Effector memory CD4-positive, alpha-beta T cell (primary cell): Measurements from ENCODE around the gene ABR.
A peak's percentile ranks its signal among the peaks of the same experiment; 100 is the strongest.

Experiments
- DNase-seq, 3 donors: peaks; one replicate each; pipeline ENCODE4 v3.0.0-alpha.2; 2020
- H3K27ac ChIP-seq: 2 replicates; pipeline ENCODE4 v1.7.0; 2013; ENCODE audit warnings: mild to moderate bottlenecking, low read length, moderate library complexity; ENCODE audit not compliant: insufficient read depth, poor library complexity, severe bottlenecking
- H3K27me3 ChIP-seq: replicated peaks from 2 replicates; pipeline ENCODE4 v1.7.0; 2013; ENCODE audit warnings: mild to moderate bottlenecking, low read length; ENCODE audit not compliant: insufficient read depth, control insufficient read depth, poor library complexity, severe bottlenecking
- H3K36me3 ChIP-seq: 2 replicates; pipeline ENCODE4 v1.7.0; 2013; ENCODE audit warnings: mild to moderate bottlenecking, low read length, moderate library complexity; ENCODE audit not compliant: control insufficient read depth, insufficient read depth
- H3K4me1 ChIP-seq: 2 replicates; pipeline ENCODE4 v1.7.0; 2013; ENCODE audit warnings: low read length, mild to moderate bottlenecking; ENCODE audit not compliant: control insufficient read depth, insufficient read depth, poor library complexity, severe bottlenecking
- H3K4me3 ChIP-seq: 2 replicates; pipeline ENCODE4 v1.7.0; 2013; ENCODE audit warnings: low read length, low read depth, mild to moderate bottlenecking; ENCODE audit not compliant: insufficient read depth, poor library complexity, severe bottlenecking
- H3K9me3 ChIP-seq: 2 replicates; pipeline ENCODE4 v1.7.0; 2013; ENCODE audit warnings: mild to moderate bottlenecking, low read length, moderate library complexity; ENCODE audit not compliant: control insufficient read depth
- total RNA-seq, 3 donors: gene quantifications; one replicate each; lab custom pipeline; 2026; lab: John Stamatoyannopoulos, UW

ABR gene
- 97.3 to 135 (median 113) reads per million in 3 donors for total RNA-seq

DNA sequence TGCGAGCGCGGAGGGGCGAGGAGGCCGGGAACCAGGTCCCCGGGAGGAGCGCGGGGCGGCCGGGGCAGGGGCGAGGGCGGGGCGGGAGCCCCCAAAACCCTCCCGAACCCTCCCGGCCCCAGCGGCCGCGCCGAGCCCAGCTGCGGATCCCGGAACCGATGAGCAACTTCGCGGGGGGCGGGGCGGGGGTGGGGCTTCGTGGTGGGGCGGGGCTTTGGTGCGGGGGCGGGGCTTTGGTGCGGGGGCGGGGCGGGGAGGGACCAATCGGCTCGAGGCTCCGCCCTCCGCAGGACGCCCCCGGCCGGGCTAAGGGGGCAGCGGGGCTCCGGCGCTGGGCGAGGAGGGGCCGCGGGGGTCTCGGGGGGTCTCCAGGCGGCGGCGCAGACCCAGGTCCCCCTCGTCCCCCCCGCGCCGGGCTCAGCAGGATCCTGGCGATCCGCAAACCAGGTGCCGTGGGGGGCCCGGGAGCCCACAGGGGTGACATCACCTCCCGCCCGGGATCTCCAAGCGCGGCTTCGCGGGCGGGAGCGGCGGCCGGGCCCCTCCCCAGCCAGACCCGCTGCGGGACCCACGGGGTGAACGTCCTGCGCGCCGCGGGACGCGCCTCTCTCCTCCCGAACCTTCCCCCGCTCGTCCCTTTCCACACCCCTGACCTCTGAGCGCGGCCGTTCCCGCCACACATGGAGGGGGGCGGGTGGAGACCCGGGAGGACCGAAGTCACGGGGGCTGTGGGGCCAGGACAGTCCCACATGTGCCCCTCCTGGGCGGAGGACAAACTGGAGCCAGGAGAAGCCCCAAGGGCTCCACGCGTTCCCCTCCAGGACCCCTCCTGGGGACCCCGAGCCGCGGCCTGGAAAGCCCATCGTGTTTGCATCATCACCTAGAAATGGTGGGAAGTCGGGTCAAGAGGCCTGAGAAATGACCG, at the start of gene ABR:
TSS of gene ABR (minus strand) at position 164 of the 925 bp plus-strand sequence. CDS start 254 bp downstream, outside the sequence.
- H3K27ac ChIP-seq, result peak within 1 kb of the TSS; percentile 51
- H3K36me3 ChIP-seq, result no peaks in the 10 kb centered on the region
- peak within 1 kb of the TSS; percentile 80 for H3K4me3 ChIP-seq
- H3K9me3 ChIP-seq, result no peaks in the 10 kb centered on the region
- no peaks in the 10 kb centered on the region for H3K27me3 ChIP-seq
- DNase-seq, result peak; percentile 50 to 55 (median 52)
- peaks cover 6% of the 10 kb centered on the region for H3K4me1 ChIP-seq

DNA sequence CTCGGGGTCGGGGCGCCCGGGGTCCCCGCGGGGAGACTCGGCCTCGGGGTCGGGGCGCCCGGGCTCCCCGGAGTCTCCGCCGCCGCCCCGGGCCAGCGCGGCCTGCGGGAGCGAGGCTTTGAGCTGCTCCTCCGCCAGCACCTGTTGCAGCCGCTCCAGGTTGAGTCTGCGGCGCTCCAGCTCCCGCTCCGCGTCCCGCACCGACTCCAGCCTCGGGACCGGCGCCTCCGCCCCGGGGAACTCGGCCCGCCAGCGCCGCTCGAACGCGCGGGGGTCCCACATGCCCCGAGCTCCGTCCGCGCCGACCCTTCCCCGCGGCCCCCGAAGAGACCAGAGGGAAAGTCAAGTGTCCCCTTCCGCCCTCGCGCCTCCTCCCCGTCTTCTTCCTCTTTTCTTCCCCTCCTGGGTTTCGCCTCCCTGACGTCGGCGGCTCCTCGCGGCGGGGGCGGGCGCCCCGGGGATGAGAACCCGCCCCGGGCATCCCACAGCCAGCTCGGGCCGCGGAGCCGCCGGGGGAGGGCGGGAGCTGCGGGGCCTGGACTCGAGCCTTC, 49.6 kb upstream of the ABR start:
- Histone ChIP-seq H3K4me3 (peak overlapping the region; percentile 65), H3K27me3 (peaks cover 32% of the 10 kb centered on the region)
- peak; percentile 14 to 17 (median 15) for DNase-seq

DNA sequence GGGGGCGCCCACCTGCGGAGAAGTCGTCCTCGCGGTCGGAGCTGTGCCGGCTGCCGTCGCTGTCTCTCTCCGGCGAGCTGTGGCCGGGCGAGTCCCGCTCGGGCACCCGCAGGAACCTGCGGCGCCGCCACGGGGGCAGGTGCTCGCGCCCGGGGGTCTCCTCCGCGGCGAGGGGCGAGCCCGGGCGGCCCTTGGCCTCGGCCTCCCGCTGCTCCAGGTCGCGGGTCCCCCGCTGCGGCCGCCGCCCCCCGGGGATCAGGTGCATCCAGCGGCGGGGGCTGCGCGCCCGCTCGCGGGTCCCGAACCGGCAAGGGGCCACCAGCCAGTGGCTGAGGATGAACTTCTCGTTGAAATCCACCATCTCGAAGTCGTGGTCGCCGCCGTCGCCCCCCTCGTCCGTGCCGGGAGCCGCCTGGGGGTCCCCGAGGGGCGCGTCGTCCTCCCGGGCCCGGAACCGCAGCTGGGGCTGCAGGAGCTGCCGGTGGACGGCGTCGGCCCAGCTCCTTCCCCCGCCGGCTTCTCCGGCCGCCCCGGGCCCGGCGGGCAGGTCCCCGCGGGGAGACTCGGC, 49.1 kb upstream of the ABR start:
- Histone ChIP-seq H3K9me3 (no peaks in the 10 kb centered on the region), H3K4me1 (peaks cover 17% of the 10 kb centered on the region), H3K27me3 (peaks cover 29% of the 10 kb centered on the region), H3K4me3 (peak overlapping the region; percentile 25), H3K36me3 (no peaks in the 10 kb centered on the region), H3K27ac (no peak overlapping the region)
- DNase-seq, result no peak

More for the DNA sequence above, 49.6 kb upstream of the ABR start:
- H3K4me1 ChIP-seq, result peaks cover 17% of the 10 kb centered on the region
- no peaks in the 10 kb centered on the region for H3K9me3 ChIP-seq
- H3K36me3 ChIP-seq, result no peaks in the 10 kb centered on the region
- H3K27ac ChIP-seq, result no peak overlapping the region

DNA sequence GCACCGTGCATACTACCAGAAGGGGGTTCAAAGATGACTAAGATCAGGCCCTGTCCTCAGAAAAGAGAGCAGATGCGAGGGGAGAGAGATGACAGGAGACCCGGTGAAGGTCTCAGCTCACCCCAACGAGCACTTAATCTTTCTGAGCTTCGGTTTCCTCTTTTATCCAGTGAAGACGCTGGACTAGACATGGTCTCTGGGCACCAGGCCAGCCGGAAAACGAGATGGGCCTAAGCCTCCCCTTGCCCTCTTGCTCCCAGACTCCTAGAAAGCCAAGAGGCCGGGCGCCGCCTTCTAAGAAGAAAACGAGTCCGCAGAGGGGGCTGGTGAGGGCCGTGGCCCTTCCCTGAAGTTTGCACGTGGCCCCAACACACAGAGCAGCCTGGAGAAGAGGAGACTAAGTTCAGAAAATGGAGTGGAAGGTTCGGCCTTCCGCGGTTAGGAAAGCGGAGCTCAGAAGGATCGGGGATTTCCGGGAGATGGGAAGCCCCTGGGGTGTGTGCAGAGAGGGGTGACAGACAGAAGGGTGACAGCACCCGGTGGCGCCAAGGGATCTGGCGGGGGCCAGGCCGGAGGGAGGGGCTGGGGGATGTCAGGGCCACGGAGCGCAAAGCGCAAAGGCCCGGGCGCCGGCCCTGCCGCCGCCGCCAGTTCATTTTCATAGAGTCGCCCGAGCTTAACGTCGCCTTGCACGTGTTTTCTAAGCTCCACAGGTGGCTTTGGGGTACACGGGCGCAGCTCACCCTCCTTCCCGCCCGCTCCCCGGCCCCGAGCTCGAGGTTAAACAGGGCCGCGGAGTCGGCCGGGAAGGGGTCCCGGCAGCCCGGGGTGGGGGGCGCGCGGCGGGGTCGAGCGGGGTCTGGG, 48.4 kb upstream of the ABR start:
- peak in 2 of 3 donors; percentile 6 to 52 for DNase-seq
- peaks cover 17% of the 10 kb centered on the region for H3K4me1 ChIP-seq

DNA sequence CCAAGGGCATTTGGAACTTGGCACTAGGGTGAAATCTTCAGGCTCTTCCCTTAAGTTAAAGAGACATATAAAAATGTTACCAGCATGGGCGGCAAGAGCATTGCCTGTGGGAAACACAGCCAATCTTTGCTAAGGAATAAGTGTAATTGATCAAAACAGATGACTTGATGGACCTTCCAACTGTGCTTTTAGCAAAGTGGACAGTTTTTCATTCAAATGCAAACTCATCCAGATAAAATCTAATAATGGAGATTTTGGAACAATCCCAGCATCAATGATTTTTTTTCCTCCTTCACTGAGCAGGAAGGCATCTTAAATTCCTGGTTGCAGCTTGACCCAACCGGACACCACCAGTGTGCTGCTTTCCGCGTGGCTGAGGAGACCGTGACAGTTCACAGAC, 47.6 kb upstream of the ABR start:
- H3K36me3 ChIP-seq, result no peaks in the 10 kb centered on the region
- H3K4me1 ChIP-seq, result peaks cover 17% of the 10 kb centered on the region
- H3K27ac ChIP-seq, result no peak overlapping the region
- H3K4me3 ChIP-seq, result no peak overlapping the region
- DNase-seq, result no peak
- H3K9me3 ChIP-seq, result no peaks in the 10 kb centered on the region
- peaks cover 29% of the 10 kb centered on the region for H3K27me3 ChIP-seq

More for the DNA sequence above, 48.4 kb upstream of the ABR start:
- Histone ChIP-seq H3K27ac (no peak overlapping the region), H3K27me3 (peaks cover 29% of the 10 kb centered on the region), H3K9me3 (no peaks in the 10 kb centered on the region), H3K4me3 (peak overlapping the region; percentile 25), H3K36me3 (no peaks in the 10 kb centered on the region)

DNA sequence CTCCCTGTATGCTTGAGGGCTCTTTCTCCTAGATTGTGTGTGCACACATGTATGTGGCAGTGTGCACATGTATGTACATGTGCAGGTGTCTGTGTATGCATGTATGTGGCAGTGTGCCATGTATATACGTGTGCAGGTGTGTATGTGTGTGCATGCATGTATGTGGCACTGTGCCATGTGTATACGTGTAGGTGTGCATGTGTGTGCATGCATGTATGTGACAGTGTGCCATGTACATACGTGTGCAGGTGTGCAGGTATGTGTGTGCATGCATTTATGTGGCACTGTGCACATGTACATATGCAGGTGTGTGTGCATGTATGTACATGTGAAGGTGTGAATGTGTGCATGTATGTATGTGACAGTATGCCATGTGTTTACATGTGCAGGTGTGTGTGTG, 46.5 kb upstream of the ABR start:
- no peaks in the 10 kb centered on the region for H3K36me3 ChIP-seq
- H3K27me3 ChIP-seq, result peaks cover 21% of the 10 kb centered on the region
- H3K9me3 ChIP-seq, result no peaks in the 10 kb centered on the region
- H3K4me1 ChIP-seq, result peaks cover 17% of the 10 kb centered on the region
- no peak overlapping the region for H3K4me3 ChIP-seq
- DNase-seq, result no peak
- H3K27ac ChIP-seq, result no peak overlapping the region

DNA sequence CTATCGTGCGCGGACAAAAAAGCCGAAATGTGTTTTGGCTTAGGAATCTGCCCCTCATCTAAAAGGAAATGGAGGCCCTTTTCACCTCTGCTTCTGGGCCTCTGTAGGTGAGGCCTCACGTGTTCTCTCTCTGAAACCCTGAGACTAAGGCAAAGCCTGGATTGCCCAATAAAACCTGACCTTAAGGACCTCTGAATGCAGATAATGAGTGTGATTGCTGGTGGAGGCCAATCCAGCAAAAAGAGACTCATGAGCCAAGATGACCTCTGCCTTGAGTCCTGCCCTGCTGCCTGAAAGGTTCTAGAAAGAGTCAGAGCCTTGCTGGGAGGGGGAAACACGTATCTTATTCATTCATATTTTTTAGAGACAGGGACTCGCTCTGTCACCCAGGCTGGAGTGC, 44.5 kb upstream of the ABR start:
- Histone ChIP-seq H3K27me3 (peaks cover 13% of the 10 kb centered on the region), H3K4me3 (no peak overlapping the region), H3K27ac (no peak overlapping the region)

DNA sequence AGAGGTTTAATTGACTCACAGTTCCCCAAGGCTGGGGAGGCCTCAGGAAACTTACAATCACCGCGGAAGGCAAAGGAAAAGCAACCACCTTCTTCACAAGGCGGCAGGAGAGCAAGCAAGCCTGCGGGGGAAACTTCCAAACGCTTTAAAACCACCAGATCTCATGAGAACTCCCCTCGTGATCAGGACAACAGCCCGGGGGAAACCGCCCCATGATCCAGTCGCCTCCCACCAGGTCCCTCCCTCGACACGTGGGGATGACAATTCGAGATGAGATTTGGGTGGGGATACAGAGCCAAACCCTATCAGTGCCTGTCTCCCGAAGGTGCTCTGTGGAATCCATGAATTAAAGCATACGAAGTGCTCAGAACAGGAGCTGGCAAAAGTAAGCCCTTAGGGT, 43.9 kb upstream of the ABR start:
- H3K27ac ChIP-seq, result no peak overlapping the region
- H3K4me3 ChIP-seq, result no peak overlapping the region
- DNase-seq, result no peak
- peaks cover 13% of the 10 kb centered on the region for H3K27me3 ChIP-seq
- H3K36me3 ChIP-seq, result no peaks in the 10 kb centered on the region
- H3K4me1 ChIP-seq, result peaks cover 7% of the 10 kb centered on the region
- no peaks in the 10 kb centered on the region for H3K9me3 ChIP-seq

More for the DNA sequence above, 44.5 kb upstream of the ABR start:
- Histone ChIP-seq H3K9me3 (no peaks in the 10 kb centered on the region), H3K4me1 (peaks cover 11% of the 10 kb centered on the region), H3K36me3 (no peaks in the 10 kb centered on the region)
- DNase-seq, result no peak

DNA sequence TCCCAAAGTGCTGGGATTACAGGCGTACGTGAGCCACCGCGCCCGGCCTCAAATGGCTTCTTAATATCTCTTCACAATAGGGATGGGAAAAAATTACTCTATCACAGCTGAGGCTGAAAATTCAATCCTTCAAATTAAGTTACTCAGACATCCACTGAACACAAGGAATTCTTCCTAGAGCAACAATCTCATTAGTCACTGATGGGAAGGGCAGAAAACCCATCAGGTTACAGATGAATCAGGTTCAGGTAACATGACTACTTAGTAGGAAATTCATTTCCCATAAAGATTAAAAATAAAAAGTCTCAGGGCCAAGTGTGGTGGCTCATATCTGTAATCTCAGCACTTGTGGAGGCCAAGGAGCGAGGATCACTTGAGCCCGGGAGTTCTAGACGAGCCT, 42.5 kb upstream of the ABR start:
- H3K27me3 ChIP-seq, result peaks cover under 1% of the 10 kb centered on the region
- H3K4me1 ChIP-seq, result no peaks in the 10 kb centered on the region
- no peak overlapping the region for H3K27ac ChIP-seq
- no peaks in the 10 kb centered on the region for H3K9me3 ChIP-seq
- H3K4me3 ChIP-seq, result no peak overlapping the region
- no peaks in the 10 kb centered on the region for H3K36me3 ChIP-seq
- no peak for DNase-seq
